Transverse colon (tissue), 4 donors: ENCODE measurements around the gene TTYH2. TPM values are rescaled to one million over a fixed set of nuclear protein-coding genes. Genes with fewer than 3 reads are reported as not detected.
A peak's percentile ranks its signal among the peaks of the same experiment; 100 is the strongest.

Source experiments
- DNase-seq: peaks from one replicate; pipeline ENCODE4 v3.0.0-alpha.2; 2019
- H3K27ac ChIP-seq, 4 donors: fragments of 200-600 bp; sonication (generic); 2 replicates each; pipeline ENCODE4 v1.5.1; 2016 to 2018; ENCODE audit warnings: inconsistent platforms in 4 of 4
- H3K27me3 ChIP-seq: fragments of 200-600 bp; sonication (generic); 2 replicates; pipeline ENCODE4 v1.5.1; 2017; ENCODE audit warnings: inconsistent platforms
- H3K36me3 ChIP-seq, 4 donors: fragments of 200-600 bp; sonication (generic); 2 replicates each; pipeline ENCODE4 v1.5.1; 2017 to 2019; ENCODE audit warnings: inconsistent platforms in 4 of 4
- H3K4me1 ChIP-seq, 4 donors: fragments of 200-600 bp; sonication (generic); 2 replicates each; pipeline ENCODE4 v1.5.1; 2017 to 2020; ENCODE audit warnings: inconsistent platforms in 4 of 4
- H3K4me3 ChIP-seq, 4 donors: fragments of 200-600 bp; sonication (generic); 1 replicate in 1 of 4; 2 replicates in 3 of 4; pipeline versions ENCODE4 v1.5.1 to v1.6.1; 2017 to 2019; ENCODE audit warnings: inconsistent platforms in 4 of 4
- H3K9me3 ChIP-seq, 2 donors: fragments of 200-600 bp; sonication (generic); 2 replicates each; pipeline ENCODE4 v1.5.1; 2017 to 2019; ENCODE audit warnings: inconsistent platforms in 2 of 2
- EP300 ChIP-seq: sonication (generic); formaldehyde crosslinking; IDR thresholded peaks from one replicate; pipeline ENCODE4 v1.6.1; 2017; ENCODE audit warnings: antibody characterized with exemption, low read depth
- POLR2A ChIP-seq: fragments of 450-650 bp; IDR thresholded peaks from one replicate; pipeline ENCODE4 v1.6.1; 2016; ENCODE audit warnings: antibody characterized with exemption, mild to moderate bottlenecking, moderate library complexity
- POLR2AphosphoS5 ChIP-seq, 3 donors: sonication (generic); formaldehyde crosslinking; IDR thresholded peaks; one replicate each; pipeline ENCODE4 v1.6.1; 2016; ENCODE audit warnings: antibody characterized with exemption in 3 of 3
- WGBS, 2 donors: methylation state at CpG; one replicate each; pipeline ENCODE4 v1.1.5; 2018; ENCODE audit warnings: low coverage in 1 of 2; 5-methylcytosine and 5-hydroxymethylcytosine counted together
- in situ Hi-C, 4 donors: fragments of 200-750 bp; cut with MboI; loops; one replicate each; pipeline versions ENCODE4 v1.15.0 to v1.15.1; 2017; ENCODE audit warnings: low sequenced_read_pairs in 3 of 4, low pct_ligation_motif_present in 1 of 4, low pct_unique_long_range_greater_than_20kb in 1 of 4
- intact Hi-C: fragments of 100-400 bp; cut with DNase I; formaldehyde crosslinking; loops from one replicate; pipeline ENCODE4 v1.15.1; 2023; ENCODE audit warnings: low total_unique reads
- total RNA-seq, 4 donors: library from RNA; depleted of rRNA; stranded (reverse); fragments of >200 nt; gene quantifications; one replicate each; pipeline ENCODE4 v1.1.0, GENCODE V29; 2016
- TF ChIP-seq, protein P1 (sequence below), 5 experiments: fragments of 200-600 bp in 3 of 5; fragments of 450-650 bp in 2 of 5; sonication (generic) in 3 of 5; IDR thresholded peaks; 1 replicate in 2 of 5; 2 replicates in 3 of 5; pipeline ENCODE4 v1.5.1; 2016 to 2017; ENCODE audit warnings: antibody characterized with exemption in 5 of 5, inconsistent platforms in 3 of 5, mild to moderate bottlenecking in 2 of 5, moderate library complexity in 1 of 5

Gene TTYH2
- total RNA-seq, 4 donors from 2014 or later: 0.37 to 5.2 (median 2.3) TPM

DNA sequence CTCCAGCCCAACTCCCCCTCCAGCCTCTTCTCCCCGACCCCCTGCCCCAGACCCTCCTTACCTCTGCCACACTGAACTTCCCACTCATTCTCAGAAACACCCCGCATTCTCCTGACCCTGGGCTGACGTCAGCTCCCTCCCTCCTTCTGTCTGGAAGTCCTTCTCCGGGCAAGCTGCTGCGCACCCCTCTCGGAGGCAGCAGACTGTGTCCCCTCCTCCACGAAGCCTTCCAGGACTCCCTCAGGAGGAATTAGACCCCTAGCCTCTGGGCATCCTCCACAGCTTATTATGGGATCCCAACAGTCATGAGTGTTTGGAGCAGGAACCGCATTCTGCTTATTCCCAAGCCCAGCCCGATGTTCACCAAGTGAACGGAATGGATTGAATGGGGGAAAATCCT, 13.3 kb upstream of the TTYH2 start:
- peaks cover 8 to 27% (median 17%) of the 10 kb centered on the region in 4 donors for H3K4me1 ChIP-seq
- H3K36me3 ChIP-seq: no peaks in the 10 kb centered on the region
- no peak for DNase-seq
- intact Hi-C loops (loop anchor here (10.0 kb wide), 2 partner anchors 95 to 165 kb away; partner anchors contain the start of genes BTBD17 and GPR142), in situ Hi-C loops (loop anchor here in 3 of 4 donors (10.0 to 25.0 kb wide), 2 partner anchors 162 to 255 kb away; partner anchors contain the start of genes BTBD17 (in 2 of the 3) and GPR142 (in 2 of the 3))
- H3K27me3 ChIP-seq: peaks cover 47% of the 10 kb centered on the region
- no peak for TF ChIP-seq POLR2A
- no peak overlapping the region for H3K27ac ChIP-seq
- 61% methylated on average over 10 of the region's 10 CpGs; no CpG with 5 or more reads in 1 of the 2 donors for WGBS, 2 donors
- no peak overlapping the region for H3K4me3 ChIP-seq
- no peaks in the 10 kb centered on the region for H3K9me3 ChIP-seq

GRCh38 chr17:74201250-74201649, 12.1 kb upstream of the TTYH2 start:
- WGBS, 2 donors: 0 to 25% methylated on average over 2 to 8 of the region's 8 CpGs
- TF ChIP-seq, protein P1, sequence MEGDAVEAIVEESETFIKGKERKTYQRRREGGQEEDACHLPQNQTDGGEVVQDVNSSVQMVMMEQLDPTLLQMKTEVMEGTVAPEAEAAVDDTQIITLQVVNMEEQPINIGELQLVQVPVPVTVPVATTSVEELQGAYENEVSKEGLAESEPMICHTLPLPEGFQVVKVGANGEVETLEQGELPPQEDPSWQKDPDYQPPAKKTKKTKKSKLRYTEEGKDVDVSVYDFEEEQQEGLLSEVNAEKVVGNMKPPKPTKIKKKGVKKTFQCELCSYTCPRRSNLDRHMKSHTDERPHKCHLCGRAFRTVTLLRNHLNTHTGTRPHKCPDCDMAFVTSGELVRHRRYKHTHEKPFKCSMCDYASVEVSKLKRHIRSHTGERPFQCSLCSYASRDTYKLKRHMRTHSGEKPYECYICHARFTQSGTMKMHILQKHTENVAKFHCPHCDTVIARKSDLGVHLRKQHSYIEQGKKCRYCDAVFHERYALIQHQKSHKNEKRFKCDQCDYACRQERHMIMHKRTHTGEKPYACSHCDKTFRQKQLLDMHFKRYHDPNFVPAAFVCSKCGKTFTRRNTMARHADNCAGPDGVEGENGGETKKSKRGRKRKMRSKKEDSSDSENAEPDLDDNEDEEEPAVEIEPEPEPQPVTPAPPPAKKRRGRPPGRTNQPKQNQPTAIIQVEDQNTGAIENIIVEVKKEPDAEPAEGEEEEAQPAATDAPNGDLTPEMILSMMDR (IDR thresholded peaks at IDR 0.05): no peak
- TF ChIP-seq POLR2AphosphoS5 (IDR thresholded peaks at IDR 0.05) (no peak), POLR2A (no peak), EP300 (no peak)
- intact Hi-C loops (loop anchor here (10.0 kb wide), 2 partner anchors 94 to 164 kb away; partner anchors contain the start of genes BTBD17 and GPR142), in situ Hi-C loops (loop anchor here in 3 of 4 donors (10.0 to 25.0 kb wide), 2 partner anchors 161 to 254 kb away; partner anchors contain the start of genes BTBD17 (in 2 of the 3) and GPR142 (in 2 of the 3))
- peak; percentile 62 for DNase-seq
- no peak overlapping the region for H3K27ac ChIP-seq
- peaks cover 35% of the 10 kb centered on the region for H3K27me3 ChIP-seq
- H3K4me3 ChIP-seq: no peak overlapping the region
- no peaks in the 10 kb centered on the region for H3K9me3 ChIP-seq
- no peaks in the 10 kb centered on the region for H3K36me3 ChIP-seq
- peaks cover 14 to 38% (median 26%) of the 10 kb centered on the region in 4 donors for H3K4me1 ChIP-seq

DNA sequence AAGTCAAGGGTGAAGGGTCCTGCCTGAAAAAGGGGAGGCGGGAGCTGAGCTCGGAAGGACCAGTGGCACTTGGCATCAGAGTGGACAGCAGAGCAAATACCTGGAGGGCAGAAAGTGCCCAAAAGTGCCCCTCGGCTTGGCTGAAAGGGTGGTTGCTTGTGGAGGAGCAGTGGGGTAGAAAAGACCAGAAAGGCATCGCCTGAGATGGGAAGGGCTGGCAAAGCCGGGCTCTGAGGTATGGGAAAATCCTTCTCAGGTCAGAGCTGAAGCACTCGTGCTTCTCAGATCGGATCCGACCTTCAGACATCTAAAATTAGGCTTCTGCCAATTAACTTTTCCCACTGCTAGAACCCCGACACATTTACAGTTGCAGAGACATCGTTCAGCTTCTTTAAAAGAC, 11.4 kb upstream of the TTYH2 start:
- DNase-seq: no peak
- no peak overlapping the region for H3K4me3 ChIP-seq
- H3K9me3 ChIP-seq: no peaks in the 10 kb centered on the region
- H3K4me1 ChIP-seq: peaks cover 14 to 40% (median 29%) of the 10 kb centered on the region in 4 donors
- H3K36me3 ChIP-seq: no peaks in the 10 kb centered on the region
- H3K27ac ChIP-seq: no peak overlapping the region
- WGBS, 2 donors: 75 to 76% methylated on average over 7 to 10 of the region's 10 CpGs
- TF ChIP-seq EP300 (no peak), POLR2A (no peak), POLR2AphosphoS5 (IDR thresholded peaks at IDR 0.05) (no peak)
- TF ChIP-seq, protein P1 (IDR thresholded peaks at IDR 0.05): no peak
- peaks cover 28% of the 10 kb centered on the region for H3K27me3 ChIP-seq
- intact Hi-C loops (loop anchor here (10.0 kb wide), 2 partner anchors 93 to 163 kb away; partner anchors contain the start of genes BTBD17 and GPR142), in situ Hi-C loops (loop anchor here in 3 of 4 donors (10.0 to 25.0 kb wide), 2 partner anchors 160 to 253 kb away; partner anchors contain the start of genes BTBD17 (in 2 of the 3) and GPR142 (in 2 of the 3))

- intact Hi-C loops: loop anchor here (10.0 kb wide), 2 partner anchors 92 to 162 kb away; partner anchors contain the start of genes BTBD17 and GPR142
- no peak overlapping the region for H3K27ac ChIP-seq
- in situ Hi-C loops: loop anchor here in 3 of 4 donors (10.0 to 25.0 kb wide), 2 partner anchors 159 to 252 kb away; partner anchors contain the start of genes BTBD17 (in 2 of the 3) and GPR142 (in 2 of the 3)
- H3K36me3 ChIP-seq: no peaks in the 10 kb centered on the region
- DNase-seq: no peak
- H3K27me3 ChIP-seq: peaks cover 19% of the 10 kb centered on the region
- H3K4me3 ChIP-seq: no peak overlapping the region
- TF ChIP-seq, protein P1 (IDR thresholded peaks at IDR 0.05): no peak
- no peak for TF ChIP-seq EP300
- no peak for TF ChIP-seq POLR2A
- TF ChIP-seq POLR2AphosphoS5 (IDR thresholded peaks at IDR 0.05): no peak
- peaks cover 14 to 50% (median 38%) of the 10 kb centered on the region in 4 donors for H3K4me1 ChIP-seq
- no peaks in the 10 kb centered on the region for H3K9me3 ChIP-seq
- 37% methylated on average over 15 of the region's 15 CpGs; no CpG with 5 or more reads in 1 of the 2 donors for WGBS, 2 donors
Measured at GRCh38 chr17:74202938-74203337, 10.4 kb upstream of the TTYH2 start.
